Measurements from ENCODE around the gene CARHSP1.
"Not testable (repeated sequence)": the region's sequence is repeated elsewhere in the genome, so short reads cannot be mapped to it uniquely, and the experiment has no call there.

Gene CARHSP1

GRCh38 chr16:8868416-8869211 lies at the start of gene CARHSP1:
CARHSP1 (minus strand) TSS chr16:8869006; CDS start chr16:8859328, 9,678 bp downstream.
- DNase-seq (ENCODE audit: low read depth), result peak; percentile 90

- DNase-seq (ENCODE audit: low read depth), result not testable (repeated sequence)
Measured at GRCh38 chr16:8917336-8917735, 48.5 kb upstream of the CARHSP1 start.

GRCh38 chr16:8916541-8917225 lies 47.9 kb upstream of the CARHSP1 start:
- DNase-seq (ENCODE audit: low read depth), result no peak

GRCh38 chr16:8915722-8916301 lies 47.0 kb upstream of the CARHSP1 start:
- no peak for DNase-seq (ENCODE audit: low read depth)

- DNase-seq (ENCODE audit: low read depth), result no peak
Measured at GRCh38 chr16:8914098-8914497, 45.3 kb upstream of the CARHSP1 start.

- DNase-seq (ENCODE audit: low read depth), result no peak
Measured at GRCh38 chr16:8912793-8913192, 44.0 kb upstream of the CARHSP1 start.

GRCh38 chr16:8910811-8911210 lies 42.0 kb upstream of the CARHSP1 start:
- DNase-seq (ENCODE audit: low read depth), result no peak

- no peak for DNase-seq (ENCODE audit: low read depth)
Measured at GRCh38 chr16:8908810-8909468, 40.1 kb upstream of the CARHSP1 start.

GRCh38 chr16:8907096-8907495 lies 38.3 kb upstream of the CARHSP1 start:
- DNase-seq (ENCODE audit: low read depth), result no peak

GRCh38 chr16:8905795-8906591 lies 37.2 kb upstream of the CARHSP1 start:
- no peak for DNase-seq (ENCODE audit: low read depth)

- peak; percentile 42 for DNase-seq (ENCODE audit: low read depth)
Measured at GRCh38 chr16:8905168-8905762, 36.5 kb upstream of the CARHSP1 start.

GRCh38 chr16:8904018-8904430 lies 35.2 kb upstream of the CARHSP1 start:
- DNase-seq (ENCODE audit: low read depth), result no peak

GRCh38 chr16:8903004-8903403 lies 34.2 kb upstream of the CARHSP1 start:
- no peak for DNase-seq (ENCODE audit: low read depth)

- no peak for DNase-seq (ENCODE audit: low read depth)
Measured at GRCh38 chr16:8901320-8901861, 32.6 kb upstream of the CARHSP1 start.

- DNase-seq (ENCODE audit: low read depth), result no peak
Measured at GRCh38 chr16:8900343-8900742, 31.5 kb upstream of the CARHSP1 start.

GRCh38 chr16:8899709-8900317 lies 31.0 kb upstream of the CARHSP1 start:
- DNase-seq (ENCODE audit: low read depth), result no peak

- DNase-seq (ENCODE audit: low read depth), result no peak
Measured at GRCh38 chr16:8898660-8899318, 30.0 kb upstream of the CARHSP1 start.

- no peak for DNase-seq (ENCODE audit: low read depth)
Measured at GRCh38 chr16:8894736-8895334, 26.0 kb upstream of the CARHSP1 start.

GRCh38 chr16:8893976-8894690 lies 25.3 kb upstream of the CARHSP1 start:
- DNase-seq (ENCODE audit: low read depth), result no peak
